Amniotic epithelial cell (primary cell): Measurements from ENCODE around the gene ANKRD40CL.
A peak's percentile ranks its signal among the peaks of the same experiment; 100 is the strongest.

ENCODE experiments used
- DNase-seq: peaks from one replicate; pipeline ENCODE4 v3.0.0-alpha.2; 2010; ENCODE audit warnings: low read depth

Gene ANKRD40CL

DNA sequence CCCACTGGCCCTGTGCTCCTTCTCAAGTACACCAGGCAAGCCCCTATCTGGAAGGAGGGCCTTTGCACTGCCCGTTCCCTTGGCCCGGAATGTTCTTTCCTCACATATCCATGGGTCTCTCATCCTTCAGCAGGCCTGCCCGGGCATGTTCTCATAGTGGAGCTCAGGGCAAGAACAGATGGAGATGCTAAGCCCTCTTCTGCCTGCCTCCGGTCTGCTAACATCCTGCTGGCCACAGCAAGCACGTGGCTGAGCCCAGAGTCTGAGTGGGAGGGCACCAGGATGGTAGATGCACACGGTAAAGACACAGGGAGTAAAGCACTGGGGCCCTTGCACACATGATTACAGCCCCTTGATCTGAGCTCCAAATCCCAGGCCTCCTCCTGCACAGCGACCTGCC lies 19.8 kb upstream of the ANKRD40CL start:
- DNase-seq: no peak

- DNase-seq: peak; percentile 72
Measured at GRCh38 chr17:50785946-50786570, 18.7 kb upstream of the ANKRD40CL start.

DNA sequence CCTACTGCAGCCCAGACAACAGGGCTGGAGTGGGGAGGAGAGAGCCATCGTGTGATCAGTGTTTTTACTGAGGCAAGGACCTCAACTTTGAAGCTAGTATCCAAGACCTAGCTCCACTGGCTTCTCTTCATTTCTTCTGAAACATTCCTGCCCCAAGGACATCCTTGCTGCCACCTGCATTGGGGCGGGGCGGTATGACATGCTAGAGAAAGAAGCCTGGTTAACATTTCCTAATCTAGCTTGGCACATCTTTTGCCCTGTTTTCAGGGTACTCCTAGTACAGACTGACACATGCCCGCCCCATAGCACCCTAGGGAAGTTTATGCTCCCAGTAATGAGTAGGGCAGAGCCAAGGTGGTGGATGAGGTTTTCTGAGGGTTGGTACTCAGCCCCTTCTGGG lies 17.8 kb upstream of the ANKRD40CL start:
- no peak for DNase-seq

DNA sequence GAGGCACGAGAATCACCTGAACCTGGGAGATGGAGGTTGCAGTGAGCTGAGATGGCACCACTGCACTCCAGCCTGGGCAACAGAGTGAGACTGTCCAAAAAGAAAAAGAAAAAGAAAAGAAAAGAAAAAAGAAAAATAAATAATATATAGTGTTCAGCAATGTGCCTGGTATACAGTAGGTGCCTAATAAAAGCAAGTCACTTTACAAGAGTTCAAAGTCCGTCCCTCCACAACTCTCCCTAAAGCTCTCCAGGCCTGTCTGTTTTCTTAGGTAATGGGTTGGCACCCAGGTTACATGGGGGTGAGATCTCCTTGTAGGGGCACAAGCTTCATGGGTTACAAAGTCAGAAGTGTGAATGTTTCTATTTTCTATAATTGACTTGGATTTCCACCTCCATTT lies 16.6 kb upstream of the ANKRD40CL start:
- DNase-seq: no peak

- peak; percentile 79 for DNase-seq
Measured at GRCh38 chr17:50783193-50783660, 15.9 kb upstream of the ANKRD40CL start.

- DNase-seq: no peak
Measured at GRCh38 chr17:50781167-50781566, 13.8 kb upstream of the ANKRD40CL start.

DNA sequence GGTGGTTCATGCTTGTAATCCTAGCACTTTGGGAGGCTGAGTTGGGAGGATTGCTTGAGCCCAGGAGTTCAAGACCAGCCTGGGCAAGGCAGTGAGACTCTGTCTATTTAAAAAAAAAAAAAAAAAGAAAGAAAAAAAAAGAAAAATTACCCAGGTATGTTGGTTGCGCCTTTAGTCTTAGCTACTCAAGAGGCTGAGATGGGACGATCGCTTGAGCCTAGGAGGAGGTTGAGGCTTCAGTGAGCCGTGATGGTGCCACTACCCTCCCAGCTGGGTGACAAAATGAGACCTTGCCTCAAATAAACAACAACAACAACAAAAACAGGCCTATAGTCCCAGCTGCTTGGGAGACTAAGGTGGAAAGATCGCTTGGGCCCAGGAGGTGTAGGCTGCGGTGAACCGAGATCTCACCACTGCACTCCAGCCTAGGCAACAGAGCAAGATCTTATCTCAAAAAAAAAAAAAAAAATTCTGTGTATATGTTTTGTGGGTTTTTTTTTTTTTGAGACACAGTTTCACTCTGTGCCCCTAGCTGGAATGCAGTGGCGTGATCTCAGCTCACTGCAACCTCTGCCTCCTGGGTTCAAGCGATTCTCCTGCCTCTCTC lies 12.5 kb upstream of the ANKRD40CL start:
- no peak for DNase-seq

DNA sequence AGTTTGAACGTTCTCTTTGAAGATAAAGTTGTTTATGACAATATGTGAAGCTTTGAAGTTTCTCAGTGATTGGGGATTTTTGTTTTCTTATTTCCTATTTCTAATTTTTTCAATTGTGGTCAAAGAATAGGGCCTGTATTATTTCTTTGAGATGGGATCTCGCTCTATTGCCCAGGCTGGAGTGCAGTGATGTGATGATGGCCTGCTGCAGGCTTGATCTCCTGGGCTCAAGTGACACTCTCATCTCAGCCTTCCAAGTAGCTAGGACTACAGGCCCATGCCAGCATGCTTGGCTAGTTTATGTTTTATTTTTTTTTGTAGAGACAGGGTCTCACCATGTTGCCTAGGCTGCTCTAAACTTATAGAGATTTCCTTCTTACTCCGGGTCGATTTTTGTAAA lies 11.7 kb upstream of the ANKRD40CL start:
- DNase-seq: no peak

DNA sequence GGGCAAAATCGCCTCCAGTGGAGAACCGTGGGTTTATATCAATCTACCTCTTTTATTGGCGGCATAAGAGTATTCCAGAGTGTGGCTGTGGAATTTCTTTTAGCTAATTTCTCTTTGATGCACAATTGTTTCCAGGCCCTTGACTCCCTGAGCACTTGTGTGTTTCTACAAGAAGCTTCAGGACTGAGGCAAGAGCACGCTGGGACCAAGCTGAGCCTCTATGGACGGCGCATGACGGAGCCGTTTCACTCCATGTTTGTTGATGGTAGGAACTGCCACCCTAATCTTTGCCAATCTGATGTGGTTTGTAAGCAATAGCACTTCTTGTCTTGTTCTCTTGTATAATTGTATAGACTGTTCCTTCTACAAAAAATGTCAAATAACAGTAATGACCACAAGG lies 11.2 kb upstream of the ANKRD40CL start:
- DNase-seq: no peak

GRCh38 chr17:50775926-50776325 lies 8.6 kb upstream of the ANKRD40CL start:
- DNase-seq: no peak

GRCh38 chr17:50774225-50774803 lies 7.0 kb upstream of the ANKRD40CL start:
- no peak for DNase-seq

GRCh38 chr17:50771991-50772785 lies 4.9 kb upstream of the ANKRD40CL start:
- DNase-seq: no peak

GRCh38 chr17:50770346-50770745 lies 3.0 kb upstream of the ANKRD40CL start:
- DNase-seq: no peak

- no peak for DNase-seq
Measured at GRCh38 chr17:50769884-50770283, 2.6 kb upstream of the ANKRD40CL start.

GRCh38 chr17:50768346-50768761 lies 1.0 kb upstream of the ANKRD40CL start:
- no peak for DNase-seq

DNA sequence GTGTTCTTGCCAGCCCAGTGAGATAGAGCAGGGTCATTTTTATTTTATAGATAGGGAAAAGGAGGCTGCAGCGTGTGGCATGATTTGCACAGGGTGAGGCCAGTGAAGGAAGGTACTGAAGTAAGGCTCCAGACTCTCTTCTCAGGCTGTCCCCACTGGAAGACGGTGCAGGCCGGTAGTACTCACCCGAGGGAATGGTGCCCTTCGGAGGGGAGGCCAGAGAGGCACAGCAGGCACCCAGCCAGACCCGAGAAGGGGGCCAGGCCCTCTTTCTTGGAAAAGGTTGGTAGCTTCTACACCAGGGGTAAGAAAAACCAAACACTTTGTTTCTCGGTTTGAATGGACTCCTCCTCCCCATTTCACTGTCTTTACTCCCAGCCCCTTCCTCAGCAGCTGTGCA lies 288 bp downstream of the ANKRD40CL start:
- no peak for DNase-seq

DNA sequence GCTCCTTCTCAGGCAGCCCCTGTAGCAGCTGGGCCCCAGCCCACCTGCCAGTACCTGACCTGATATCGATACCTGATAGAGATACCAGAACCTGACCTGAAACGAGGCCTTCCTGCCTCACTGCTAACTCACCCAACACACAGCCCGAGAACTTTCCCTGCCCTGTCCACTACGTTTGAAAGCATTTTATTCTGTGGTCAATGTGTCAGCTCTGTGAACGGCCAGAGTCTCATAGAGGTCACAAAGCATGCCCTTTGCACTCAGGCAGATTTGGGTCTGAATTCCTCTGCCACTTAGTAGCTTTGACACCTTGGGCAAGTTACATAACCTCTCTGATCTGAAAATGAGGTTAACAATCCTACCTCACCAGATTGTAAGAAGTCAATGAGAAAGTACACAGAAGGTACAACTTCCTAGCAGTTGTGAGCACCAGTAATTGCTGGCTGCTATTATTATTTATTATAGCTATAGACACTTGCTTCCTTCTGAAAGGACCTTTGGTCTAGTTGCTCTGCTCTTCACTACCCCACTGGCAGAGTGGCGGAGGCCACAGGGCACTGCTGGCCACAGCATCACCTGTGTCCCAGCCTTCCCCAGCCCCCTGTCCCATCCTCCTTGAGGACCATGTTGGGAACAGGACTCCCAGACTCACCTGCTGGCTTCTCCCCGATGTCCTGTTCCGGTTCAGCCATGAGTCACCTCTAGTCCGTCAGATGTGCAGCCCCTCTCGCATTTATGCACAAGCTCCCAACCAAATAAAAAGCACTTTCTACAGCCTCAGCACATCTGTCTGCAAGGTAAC lies 895 bp downstream of the ANKRD40CL start:
- DNase-seq: peak; percentile 18

DNA sequence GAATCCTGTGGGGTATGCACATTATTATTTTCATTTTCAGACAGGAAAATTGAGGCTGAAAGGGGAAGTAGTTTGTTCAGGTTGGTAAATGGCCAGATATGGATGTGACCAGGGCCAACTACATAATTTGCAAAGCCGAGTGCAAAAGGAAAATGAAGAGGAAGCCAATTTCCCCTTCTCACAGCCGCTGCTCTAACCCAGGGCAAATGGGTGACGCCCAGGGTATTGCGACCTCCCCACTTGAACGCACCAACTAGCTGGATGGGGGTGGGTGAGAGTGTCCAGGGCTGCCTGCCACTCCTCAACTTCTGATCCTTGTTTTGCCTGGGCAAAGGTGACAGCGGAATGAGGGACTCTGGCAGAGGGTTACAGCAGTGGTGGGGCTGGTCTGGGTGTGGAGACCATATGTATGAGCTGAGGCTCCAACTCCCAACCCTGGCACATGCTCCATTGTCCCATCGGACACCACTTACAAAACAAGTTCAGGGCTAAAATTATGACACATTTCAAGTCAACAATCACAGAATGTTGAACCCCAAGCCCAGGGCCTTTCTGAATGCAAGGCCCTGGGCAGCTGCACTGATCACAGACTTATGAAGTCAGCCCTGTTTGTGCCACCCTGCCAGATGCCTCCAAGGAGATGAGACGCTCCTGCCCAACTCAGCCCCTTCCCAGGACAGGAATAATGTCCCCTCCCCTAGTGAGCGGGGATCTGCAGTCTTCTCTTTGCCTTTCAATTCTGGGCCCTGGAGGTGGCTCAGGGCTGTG lies 1.7 kb downstream of the ANKRD40CL start:
- no peak for DNase-seq

GRCh38 chr17:50764734-50765149 lies 2.6 kb downstream of the ANKRD40CL start:
- DNase-seq: no peak

DNA sequence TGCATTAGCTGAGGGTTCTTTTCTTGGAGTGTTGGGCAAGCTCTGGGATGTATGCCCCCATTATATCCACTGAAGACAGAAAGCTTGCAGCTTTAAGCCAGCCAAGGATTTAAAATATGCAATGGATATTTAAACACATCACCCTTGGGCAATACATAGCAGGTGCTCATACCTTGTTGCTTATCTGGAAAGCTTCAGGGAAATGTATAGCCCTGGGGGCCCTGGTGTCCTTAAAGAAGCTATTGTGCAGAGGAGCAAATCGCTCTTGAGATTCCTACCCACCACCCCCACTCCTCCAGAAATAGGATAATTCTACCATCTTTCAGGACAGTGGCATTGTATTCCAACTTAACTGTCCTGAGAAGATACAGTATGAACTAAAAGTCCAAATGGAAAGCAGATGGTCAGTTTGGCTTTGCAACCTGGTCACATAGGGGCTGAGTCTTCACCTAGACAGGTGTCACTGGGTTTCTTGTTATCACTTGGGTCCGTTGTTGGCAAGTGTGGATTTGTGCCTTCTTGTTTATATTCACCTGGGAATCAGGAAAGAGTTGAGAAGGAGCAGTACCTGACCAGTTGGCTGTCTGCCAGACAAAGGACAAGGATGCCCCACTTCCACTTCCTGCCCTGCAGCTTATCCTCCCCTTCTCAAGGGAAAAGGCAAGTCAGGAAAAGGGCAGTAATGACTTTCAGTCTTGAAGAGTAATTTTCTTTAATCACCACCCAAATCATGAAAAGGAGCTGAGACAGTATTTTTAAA lies 3.4 kb downstream of the ANKRD40CL start:
- no peak for DNase-seq
